Measurements from ENCODE around the gene PTK6. TPM values are rescaled to one million over a fixed set of nuclear protein-coding genes. Genes with fewer than 3 reads are reported as not detected.
"Not testable (repeated sequence)": the region's sequence is repeated elsewhere in the genome, so short reads cannot be mapped to it uniquely, and the experiment has no call there.

Gene PTK6
- total and polyA plus RNA-seq, 7 donors: 0.28 to 80.7 (median 59.5) TPM; not detected in 2

- WGBS, 2 donors: 86 to 96% methylated on average over 20 of the region's 20 CpGs
- Histone ChIP-seq H3K27ac (no peak overlapping the region), H3K4me3 (no peak overlapping the region), H3K36me3 (peaks cover 0 to 3% (median 0%) of the 10 kb centered on the region in 4 donors), H3K9me3 (no peaks in the 10 kb centered on the region), H3K4me1 (peaks cover 0 to 36% (median 28%) of the 10 kb centered on the region in 4 donors), H3K27me3 (peaks cover 0 to 1% (median 0%) of the 10 kb centered on the region in 3 donors)
- TF ChIP-seq POLR2AphosphoS5 (IDR thresholded peaks at IDR 0.05) (no peak), POLR2A (IDR thresholded peaks at IDR 0.05) (no peak), EP300 (IDR thresholded peaks at IDR 0.05) (no peak), CTCF (IDR thresholded peaks at IDR 0.05) (no peak)
- no peak for DNase-seq
- intact Hi-C loops (cut with DNase I): no loop called here
Measured at GRCh38 chr20:63518351-63518861, 18.8 kb downstream of the PTK6 start.

GRCh38 chr20:63517376-63518309, 19.5 kb downstream of the PTK6 start:
- Histone ChIP-seq H3K4me3 (no peak overlapping the region), H3K27ac (no peak overlapping the region), H3K4me1 (peaks cover 0 to 29% (median 26%) of the 10 kb centered on the region in 4 donors), H3K9me3 (no peaks in the 10 kb centered on the region), H3K36me3 (no peaks in the 10 kb centered on the region), H3K27me3 (peaks cover 0 to 6% (median 0%) of the 10 kb centered on the region in 3 donors)
- no peak for DNase-seq
- TF ChIP-seq CTCF (IDR thresholded peaks at IDR 0.05): no peak
- no peak for TF ChIP-seq POLR2A (IDR thresholded peaks at IDR 0.05)
- TF ChIP-seq EP300 (IDR thresholded peaks at IDR 0.05): no peak
- intact Hi-C loops (cut with DNase I): no loop called here
- 92 to 95% methylated on average over 32 of the region's 32 CpGs for WGBS, 2 donors

GRCh38 chr20:63514520-63514919, 22.7 kb downstream of the PTK6 start:
- H3K4me1 ChIP-seq; DNase-seq; H3K9me3 ChIP-seq; H3K27ac ChIP-seq; intact Hi-C loops (cut with DNase I); H3K36me3 ChIP-seq; H3K4me3 ChIP-seq: not testable (repeated sequence)
- WGBS, 2 donors: 62 to 71% methylated on average over 10 of the region's 10 CpGs
- H3K27me3 ChIP-seq: peaks cover 0 to 26% (median 6%) of the 10 kb centered on the region in 3 donors

- H3K9me3 ChIP-seq: no peaks in the 10 kb centered on the region
- 86 to 90% methylated on average over 3 of the region's 3 CpGs for WGBS, 2 donors
- H3K4me1 ChIP-seq: no peaks in the 10 kb centered on the region
- intact Hi-C loops (cut with DNase I): no loop called here
- H3K36me3 ChIP-seq: no peaks in the 10 kb centered on the region
- H3K4me3 ChIP-seq: no peak overlapping the region
- DNase-seq: no peak
- no peak overlapping the region for H3K27ac ChIP-seq
- TF ChIP-seq POLR2AphosphoS5 (IDR thresholded peaks at IDR 0.05) (no peak), EP300 (IDR thresholded peaks at IDR 0.05) (no peak), CTCF (IDR thresholded peaks at IDR 0.05) (no peak), POLR2A (IDR thresholded peaks at IDR 0.05) (no peak)
- peaks cover 0 to 37% (median 8%) of the 10 kb centered on the region in 3 donors for H3K27me3 ChIP-seq
Measured at GRCh38 chr20:63513207-63513606, 24.0 kb downstream of the PTK6 start.

GRCh38 chr20:63509088-63509564, 28.1 kb downstream of the PTK6 start:
- H3K4me1 ChIP-seq: no peaks in the 10 kb centered on the region
- 83 to 91% methylated on average over 9 of the region's 9 CpGs for WGBS, 2 donors
- DNase-seq: no peak
- no peak overlapping the region for H3K27ac ChIP-seq
- peaks cover 0 to 38% (median 12%) of the 10 kb centered on the region in 3 donors for H3K27me3 ChIP-seq
- peaks cover 0 to 6% (median 2%) of the 10 kb centered on the region in 4 donors for H3K9me3 ChIP-seq
- no peaks in the 10 kb centered on the region for H3K36me3 ChIP-seq
- intact Hi-C loops (cut with DNase I): no loop called here
- H3K4me3 ChIP-seq: no peak overlapping the region
- TF ChIP-seq POLR2AphosphoS5 (IDR thresholded peaks at IDR 0.05) (no peak), EP300 (IDR thresholded peaks at IDR 0.05) (no peak), POLR2A (IDR thresholded peaks at IDR 0.05) (no peak), CTCF (IDR thresholded peaks at IDR 0.05) (no peak)

Data from sigmoid colon (tissue), 7 donors.